NCI-H146 treated with DMSO at 0.1 percent for 48 hours (cell line): ENCODE measurements around the gene BANP.
"Not testable (repeated sequence)": the region's sequence is repeated elsewhere in the genome, so short reads cannot be mapped to it uniquely, and the experiment has no call there.

Experiments
- DNase-seq: peaks from one replicate; lab custom pipeline; 2025; ENCODE audit not compliant: unreplicated experiment; lab: John Stamatoyannopoulos, UW

Gene BANP

DNA sequence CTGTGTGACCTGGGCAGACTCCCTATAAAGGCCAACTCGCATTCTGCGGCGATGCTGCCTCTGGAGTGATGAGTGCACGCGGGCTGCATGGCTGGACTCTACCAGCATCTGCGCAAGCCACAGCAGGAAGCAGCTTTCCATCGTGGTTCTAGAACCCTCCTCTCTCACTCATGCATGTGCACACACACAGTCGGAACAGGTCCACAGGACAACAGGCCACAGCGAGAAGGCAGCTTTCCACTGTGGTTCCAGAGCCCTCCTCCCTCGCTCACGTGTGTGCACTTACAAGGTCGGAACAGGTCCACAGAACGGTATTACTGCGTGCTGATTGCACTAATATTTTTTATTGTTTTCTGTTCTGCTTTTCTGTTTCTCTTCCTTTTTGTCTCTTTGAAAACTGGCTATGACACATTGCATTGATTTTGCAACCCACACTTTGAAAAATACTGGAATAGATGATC lies 92.9 kb downstream of the BANP start:
- not testable (repeated sequence) for DNase-seq

GRCh38 chr16:88045361-88045760 lies 94.1 kb downstream of the BANP start:
- DNase-seq: not testable (repeated sequence)

GRCh38 chr16:88045820-88046303 lies 94.6 kb downstream of the BANP start:
- no peak for DNase-seq

DNA sequence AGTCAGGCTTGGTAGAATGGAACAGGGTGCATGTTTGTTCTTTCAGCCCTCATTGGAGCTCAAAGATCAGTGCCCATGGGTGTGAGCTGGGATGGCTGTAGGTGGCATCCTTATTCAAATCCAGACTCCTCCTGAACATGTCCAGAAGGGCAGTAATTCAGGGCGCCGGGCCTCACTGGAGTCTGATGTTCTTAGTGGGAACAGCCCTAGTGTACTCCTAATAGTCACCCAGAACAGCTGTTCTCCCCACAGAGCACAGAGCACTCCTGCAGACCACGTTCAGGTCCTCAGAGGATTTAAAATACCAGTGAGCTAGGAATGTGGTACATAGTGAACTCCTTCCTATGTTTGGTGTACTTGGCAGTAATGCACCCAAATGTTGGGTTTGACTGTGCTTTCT lies 96.2 kb downstream of the BANP start:
- DNase-seq: no peak

DNA sequence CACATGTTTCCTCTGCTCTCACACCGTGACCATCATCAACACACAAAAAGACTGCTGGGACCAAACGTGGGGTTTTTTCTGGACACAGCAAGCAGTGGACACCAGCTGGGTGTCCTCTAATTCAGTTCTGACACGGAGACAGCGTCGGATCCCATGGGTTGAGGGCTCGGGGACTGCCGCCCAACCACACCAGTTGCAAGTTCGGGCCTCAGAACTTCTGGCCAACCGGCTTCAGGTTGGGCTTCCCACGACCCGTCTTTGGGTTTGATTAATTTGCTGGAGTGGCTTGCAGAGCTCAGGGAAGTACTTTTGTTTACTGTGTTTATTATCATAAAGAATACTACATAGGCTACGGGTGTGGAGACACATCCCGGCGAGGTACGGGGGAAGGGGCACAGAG lies 97.8 kb downstream of the BANP start:
- DNase-seq: no peak

DNA sequence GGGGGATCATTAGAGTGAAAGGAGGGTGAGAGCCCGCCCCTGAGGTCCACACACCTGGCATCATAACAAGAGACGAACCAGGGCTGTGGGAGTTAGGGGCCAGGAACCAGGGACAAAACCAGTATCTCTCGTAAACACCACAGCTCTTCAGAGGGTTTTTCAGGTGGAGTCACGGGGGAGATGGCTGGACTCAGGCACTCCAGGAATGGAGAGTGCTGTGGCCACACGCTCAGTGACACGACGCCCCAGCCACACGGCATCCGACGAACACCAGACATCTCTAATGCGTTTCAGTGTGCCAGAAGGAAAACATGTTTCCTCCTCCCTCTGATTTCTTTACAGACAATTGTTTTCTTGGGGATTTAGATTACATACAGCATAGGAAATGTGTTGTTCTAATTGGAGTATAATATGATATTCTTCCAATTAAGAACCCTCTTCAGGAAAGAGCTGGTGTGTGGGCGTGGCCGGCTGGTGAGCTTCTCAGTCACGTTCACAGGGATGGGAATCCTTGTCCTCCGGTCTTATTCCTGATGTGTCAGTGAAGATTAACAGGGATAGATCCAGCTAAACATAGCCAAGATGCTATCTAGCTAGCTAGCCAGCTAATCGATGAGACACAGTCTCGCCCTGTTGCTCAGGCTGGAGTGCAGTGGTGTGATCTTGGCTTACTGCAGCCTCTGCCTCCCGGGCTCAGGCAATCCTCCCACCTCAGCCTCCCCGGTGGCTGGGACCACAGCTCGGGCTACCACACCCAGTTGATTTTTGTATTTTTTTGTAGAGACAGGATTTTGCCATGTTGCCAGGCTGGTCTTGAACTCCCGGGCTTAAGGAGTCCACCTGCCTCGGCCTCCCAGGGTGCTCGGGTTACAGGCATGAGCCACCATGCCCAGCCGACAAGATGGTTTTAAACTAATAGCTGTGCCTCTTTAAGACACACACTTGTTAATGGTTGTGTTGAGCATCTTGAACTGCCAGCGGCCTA lies 98.6 kb downstream of the BANP start:
- no peak for DNase-seq

DNA sequence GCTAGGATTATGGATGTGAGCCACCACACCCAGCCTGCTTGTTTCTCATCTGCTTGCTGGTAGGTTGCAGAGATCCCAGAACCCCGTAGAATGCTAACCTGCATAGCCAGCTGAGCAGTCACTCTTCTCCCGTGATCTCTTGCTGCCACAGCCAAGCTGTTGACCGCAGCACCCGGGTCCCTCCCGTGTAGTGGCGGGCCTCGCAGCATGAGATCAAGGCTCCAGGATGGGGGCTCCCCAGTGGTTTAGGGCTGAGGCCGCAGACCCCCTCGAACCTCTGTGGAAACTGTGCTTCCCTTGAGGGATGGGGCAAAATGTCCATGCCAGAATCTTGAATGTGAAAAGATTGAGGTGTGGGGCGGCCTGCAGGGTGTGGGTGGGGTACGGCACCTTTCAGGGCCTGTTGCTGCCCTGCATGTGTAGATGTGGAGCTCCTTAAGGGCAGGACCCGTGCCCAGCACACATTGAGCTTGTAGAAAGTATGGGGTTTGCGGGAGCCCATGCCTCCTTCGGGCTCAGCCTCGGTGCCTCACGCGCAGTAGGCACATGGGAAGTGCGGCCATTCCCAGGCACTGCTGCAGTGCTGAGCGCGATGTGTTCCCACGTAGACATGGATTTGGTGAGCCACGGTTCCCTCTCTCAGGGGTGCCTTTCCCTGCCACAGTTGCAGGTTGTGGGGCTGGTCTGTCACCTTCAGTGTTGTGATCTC lies 99.9 kb downstream of the BANP start:
- DNase-seq: no peak

DNA sequence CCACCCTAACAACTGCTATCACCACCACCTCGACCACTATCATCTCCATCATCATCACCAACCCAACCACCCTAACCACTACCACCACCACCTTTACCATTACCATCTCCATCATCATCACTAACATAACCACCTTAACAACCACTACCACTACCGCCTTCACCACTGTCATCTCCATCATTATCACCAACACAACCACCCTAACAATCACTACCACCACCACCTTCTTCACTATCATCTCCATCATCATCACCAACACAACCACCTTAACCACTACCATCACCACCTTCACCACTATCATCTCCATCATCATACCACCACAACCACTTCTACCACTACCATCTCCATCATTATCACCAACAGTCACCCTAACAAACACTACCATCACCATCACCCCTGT lies 101.4 kb downstream of the BANP start:
- no peak for DNase-seq

DNA sequence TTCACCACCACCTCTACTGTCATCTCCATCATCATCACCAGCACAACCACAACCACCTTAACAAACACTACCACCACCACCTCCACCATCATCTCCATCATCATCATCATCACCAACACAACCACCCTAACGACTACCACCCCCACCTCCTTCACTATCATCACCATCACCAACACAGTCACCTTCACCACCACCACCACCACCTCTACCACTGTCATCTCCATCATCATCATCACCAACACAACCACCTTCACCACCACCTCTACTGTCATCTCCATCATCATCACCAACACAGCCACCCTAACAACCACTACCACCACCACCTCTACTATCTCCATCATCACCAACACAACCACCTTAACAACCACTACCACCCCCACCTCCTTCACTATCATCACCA lies 102.2 kb downstream of the BANP start:
- not testable (repeated sequence) for DNase-seq

DNA sequence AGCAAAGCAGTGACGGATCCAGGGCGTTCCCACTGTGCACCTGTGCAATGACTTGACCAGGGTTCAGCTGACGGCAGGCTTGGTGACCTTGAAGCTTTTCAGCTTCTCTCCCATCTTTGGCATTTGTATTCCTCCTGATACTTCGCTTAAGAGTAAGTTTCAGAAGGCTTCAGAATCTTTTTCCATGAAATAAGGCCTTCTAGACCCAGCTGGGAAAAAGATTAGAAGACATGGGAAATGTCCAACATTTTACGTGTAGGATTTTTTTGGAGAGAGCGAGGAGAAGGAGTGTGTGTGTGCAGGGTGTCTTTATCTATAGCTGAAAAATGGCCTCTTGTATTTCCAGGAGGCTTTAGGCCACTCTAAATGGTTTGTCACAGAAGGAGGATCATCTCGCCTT lies 104.1 kb downstream of the BANP start:
- no peak for DNase-seq

DNA sequence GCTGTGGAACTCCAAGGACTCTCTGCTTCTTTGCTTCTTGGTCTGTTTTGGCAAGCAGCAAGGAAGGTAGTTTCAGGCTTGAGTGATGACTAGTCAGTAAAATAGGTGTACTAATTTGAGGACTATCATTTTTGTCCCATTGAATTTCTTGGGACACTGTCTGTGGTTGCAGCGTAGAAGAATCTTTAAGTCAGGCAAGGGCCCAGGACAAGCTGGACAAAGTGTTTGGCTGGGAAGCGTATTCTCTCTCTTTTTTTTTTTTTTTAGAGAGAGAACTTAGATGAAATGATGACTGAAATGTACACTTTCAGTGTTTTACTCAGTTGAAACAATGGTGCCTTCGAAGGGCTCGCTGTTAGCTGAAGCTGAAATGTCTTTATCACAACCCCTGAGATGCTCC lies 105.0 kb downstream of the BANP start:
- no peak for DNase-seq

DNA sequence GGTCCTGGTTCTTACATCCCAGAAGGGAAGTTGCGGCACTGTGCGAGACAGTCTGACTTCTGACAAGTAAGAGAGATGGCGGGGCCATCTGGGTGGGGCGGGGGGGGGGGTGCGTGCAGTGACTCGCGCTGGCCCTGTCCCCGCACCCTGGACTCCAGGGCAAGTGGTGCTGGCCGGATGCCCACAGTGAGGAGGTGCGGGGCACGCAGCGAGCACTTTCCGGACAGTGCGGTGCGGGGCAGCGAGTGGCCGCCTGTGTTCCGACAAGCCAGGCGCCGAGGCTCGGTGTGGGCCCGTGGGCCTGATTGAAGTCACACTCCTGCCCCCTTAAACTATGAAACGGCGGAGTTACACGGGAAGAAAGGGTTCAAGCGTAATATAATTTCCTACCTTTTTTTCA lies 106.4 kb downstream of the BANP start:
- no peak for DNase-seq

DNA sequence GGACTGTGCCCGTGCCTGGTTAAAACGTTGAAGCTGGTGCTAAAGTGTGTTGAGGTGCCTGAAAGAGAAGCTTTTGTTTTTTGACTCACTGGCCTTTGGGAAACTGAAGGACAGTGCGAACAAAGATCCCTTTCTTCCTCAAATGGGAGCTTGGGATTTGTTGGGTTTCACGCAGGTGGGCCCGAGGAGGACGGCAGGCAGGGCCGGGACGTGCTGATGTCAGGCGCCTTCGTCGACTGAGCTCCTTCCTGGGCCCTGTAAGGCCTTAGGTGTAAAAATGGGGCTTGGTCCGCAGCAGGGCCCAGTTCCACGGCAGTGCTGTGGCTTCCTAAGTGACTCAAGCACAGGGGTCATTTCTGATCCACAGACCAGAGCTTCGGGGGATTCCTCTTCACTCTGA lies 106.9 kb downstream of the BANP start:
- no peak for DNase-seq

DNA sequence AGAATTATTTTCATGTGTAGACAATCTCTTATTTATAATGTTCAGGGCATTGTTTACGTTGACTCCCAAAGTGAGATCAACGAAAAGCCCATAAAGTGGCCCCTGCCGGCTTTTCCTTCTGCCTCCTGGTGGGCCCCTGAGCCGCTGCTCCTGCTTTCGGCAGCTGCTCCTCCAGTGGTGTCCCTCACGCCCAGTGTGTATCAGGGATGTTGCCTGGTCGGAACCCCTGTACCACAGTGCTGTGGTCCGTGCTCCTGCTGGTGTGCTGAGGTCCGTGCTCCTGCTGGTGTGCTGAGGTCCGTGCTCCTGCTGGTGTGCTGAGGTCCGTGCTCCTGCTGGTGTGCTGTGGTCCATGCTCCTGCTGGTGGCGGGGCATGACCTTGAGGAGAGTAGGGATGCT lies 107.6 kb downstream of the BANP start:
- DNase-seq: no peak

GRCh38 chr16:88059701-88060386 lies 108.6 kb downstream of the BANP start:
- DNase-seq: no peak

DNA sequence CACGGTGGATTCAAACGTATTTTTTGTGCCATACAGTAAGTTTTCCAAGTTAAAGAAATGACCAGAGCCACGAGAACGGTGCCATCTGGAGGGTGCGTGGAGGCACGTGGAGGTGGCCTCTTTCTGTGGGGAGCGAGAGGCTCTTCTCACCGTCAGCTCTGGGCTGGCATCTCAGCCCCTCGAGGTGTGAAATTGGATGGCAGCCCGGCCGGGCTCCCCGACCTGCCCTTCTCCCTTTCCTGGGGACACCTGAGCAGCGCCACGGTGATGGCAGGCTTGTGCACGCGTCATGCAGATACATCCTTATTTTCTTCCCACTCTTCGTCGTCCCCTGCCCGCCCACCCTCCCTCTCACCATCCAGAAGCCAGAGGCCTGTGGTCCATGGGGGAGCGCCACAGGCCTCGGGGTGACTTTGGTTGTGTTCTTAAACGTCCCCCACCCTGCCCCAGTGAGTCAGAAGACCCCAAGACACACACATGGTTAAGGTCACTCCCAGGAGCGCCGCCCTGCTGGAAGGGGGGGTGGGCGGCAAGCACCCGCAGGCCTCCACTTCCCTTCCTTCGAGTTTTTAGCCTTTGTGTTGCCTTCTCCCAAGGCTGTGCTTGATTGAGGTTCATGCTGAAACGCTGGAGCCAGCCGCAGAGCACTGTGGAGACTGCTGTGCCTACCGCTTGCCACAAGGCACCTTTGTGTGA lies 109.4 kb downstream of the BANP start:
- no peak for DNase-seq

DNA sequence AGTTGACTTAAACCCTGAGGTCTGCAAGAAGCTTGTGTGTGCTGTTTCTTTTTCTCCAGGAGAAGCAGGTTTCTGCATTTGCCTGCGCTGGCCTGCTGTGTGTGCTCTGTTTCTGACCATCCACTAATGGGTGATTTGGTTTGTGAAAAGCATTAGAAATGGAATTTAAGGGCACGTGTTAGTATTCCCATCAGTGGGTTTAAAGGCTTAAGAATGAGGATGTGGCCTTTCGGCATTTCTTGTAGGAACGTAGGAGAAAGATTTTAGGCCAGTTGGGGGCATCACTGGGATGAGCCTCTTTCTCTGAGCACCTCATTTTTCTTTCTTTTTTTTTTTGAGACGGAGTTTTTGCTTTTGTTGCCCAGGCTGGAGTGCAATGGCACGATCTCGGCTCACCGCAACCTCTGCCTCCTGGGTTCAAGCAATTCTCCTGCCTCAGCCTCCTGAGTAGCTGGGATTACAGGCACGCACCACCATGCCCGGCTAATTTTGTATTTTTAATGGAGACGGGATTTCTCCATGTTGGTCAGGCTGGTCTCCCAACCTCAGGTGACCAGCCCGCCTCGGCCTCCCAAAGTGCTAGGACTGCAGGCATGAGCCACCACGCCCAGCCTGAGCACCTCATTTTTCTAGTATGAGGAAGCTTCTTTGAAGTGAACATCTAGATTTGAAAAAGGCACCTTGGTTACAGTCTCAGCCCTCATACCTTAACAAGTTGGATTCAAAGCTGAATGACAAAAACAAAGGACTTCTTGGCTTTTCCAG lies 110.3 kb downstream of the BANP start:
- no peak for DNase-seq

DNA sequence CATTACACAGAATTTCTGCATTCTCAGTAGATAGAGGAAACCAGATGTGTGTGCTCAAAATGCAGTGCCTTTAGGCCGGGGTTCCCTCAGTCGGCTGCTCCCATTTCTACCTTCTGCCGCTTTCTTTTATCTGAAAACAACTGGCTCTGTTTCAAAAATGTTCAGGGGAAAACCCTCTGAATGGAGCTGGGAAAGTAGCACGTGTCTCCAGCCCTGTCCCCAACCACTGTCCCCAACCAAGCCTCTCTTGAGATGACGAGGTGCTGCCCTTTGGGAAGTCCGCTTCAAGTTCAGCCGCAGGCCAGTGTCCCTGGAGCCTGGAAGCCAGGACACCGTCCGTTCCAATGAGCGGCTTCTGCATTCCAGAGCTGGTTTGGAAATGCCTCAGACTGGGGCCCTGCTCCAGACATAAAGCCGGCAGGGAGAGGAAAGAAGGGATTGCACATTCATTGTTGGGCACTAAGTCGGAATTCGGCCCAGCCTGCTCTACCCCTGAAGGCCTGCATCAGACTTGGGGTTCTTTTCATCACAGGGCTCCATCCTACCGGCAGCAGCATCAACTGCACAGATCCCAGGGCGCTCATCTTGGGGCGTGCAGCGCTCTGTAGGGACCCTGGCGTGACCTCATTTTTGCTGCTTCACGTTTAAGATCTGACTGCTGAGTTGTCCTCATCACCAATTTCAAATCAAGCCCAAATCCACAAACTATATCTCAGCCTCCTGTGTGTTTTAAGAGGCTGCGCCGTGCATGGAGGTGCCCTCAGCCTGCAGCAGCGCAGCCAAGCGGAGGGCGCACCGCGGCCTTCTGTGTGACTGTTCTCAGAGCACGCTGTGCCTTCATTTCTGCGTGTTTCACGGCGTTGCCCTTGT lies 111.3 kb downstream of the BANP start:
- no peak for DNase-seq

GRCh38 chr16:88063211-88063773 lies 112.1 kb downstream of the BANP start:
- DNase-seq: no peak
